ENCODE results near the gene MRTFA. TPM values are rescaled to one million over a fixed set of nuclear protein-coding genes. Genes with fewer than 3 reads are reported as not detected.
"Not testable (repeated sequence)": the region's sequence is repeated elsewhere in the genome, so short reads cannot be mapped to it uniquely, and the experiment has no call there.

Gene MRTFA
- total RNA-seq, 2 donors from 2014 or later = 71.8 to 129 TPM

DNA sequence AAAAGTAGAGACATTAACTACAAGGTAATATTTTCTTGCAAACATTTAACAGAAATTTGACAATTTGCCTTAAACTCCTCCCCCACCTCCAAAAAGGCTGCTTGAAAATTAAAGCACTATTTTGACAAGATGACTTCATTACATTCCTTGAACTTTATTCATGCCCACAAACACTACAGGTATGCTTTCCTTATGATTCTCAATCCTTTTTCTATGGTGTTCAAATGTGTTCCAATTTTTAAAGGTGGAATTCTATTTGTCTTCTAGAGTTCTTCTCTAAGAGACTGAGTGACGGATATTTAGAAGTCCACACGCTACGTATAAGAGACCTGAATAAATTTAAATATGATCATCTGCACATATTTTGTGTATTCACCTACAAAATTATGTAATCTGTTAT lies 69.4 kb downstream of the MRTFA start:
- no peak overlapping the region for H3K4me3 ChIP-seq
- no peak for ATAC-seq (ENCODE audit: insufficient number of reproducible peaks, low FRiP score, low read depth)
- H3K27ac ChIP-seq = no peak overlapping the region
- H3K27me3 ChIP-seq (replicated peaks; ENCODE audit: insufficient read depth) = no peaks in the 10 kb centered on the region
- TF ChIP-seq, protein P1, sequence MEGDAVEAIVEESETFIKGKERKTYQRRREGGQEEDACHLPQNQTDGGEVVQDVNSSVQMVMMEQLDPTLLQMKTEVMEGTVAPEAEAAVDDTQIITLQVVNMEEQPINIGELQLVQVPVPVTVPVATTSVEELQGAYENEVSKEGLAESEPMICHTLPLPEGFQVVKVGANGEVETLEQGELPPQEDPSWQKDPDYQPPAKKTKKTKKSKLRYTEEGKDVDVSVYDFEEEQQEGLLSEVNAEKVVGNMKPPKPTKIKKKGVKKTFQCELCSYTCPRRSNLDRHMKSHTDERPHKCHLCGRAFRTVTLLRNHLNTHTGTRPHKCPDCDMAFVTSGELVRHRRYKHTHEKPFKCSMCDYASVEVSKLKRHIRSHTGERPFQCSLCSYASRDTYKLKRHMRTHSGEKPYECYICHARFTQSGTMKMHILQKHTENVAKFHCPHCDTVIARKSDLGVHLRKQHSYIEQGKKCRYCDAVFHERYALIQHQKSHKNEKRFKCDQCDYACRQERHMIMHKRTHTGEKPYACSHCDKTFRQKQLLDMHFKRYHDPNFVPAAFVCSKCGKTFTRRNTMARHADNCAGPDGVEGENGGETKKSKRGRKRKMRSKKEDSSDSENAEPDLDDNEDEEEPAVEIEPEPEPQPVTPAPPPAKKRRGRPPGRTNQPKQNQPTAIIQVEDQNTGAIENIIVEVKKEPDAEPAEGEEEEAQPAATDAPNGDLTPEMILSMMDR (IDR thresholded peaks at IDR 0.05) = no peak
- H3K9me3 ChIP-seq = no peaks in the 10 kb centered on the region
- H3K4me1 ChIP-seq (ENCODE audit: control insufficient read depth in 1 of 2, low read depth in 2 of 2) = peaks cover 10 to 23% of the 10 kb centered on the region in 2 donors
- DNase-seq (ENCODE audit: low spot score) = no peak
- no peaks in the 10 kb centered on the region for H3K36me3 ChIP-seq

DNA sequence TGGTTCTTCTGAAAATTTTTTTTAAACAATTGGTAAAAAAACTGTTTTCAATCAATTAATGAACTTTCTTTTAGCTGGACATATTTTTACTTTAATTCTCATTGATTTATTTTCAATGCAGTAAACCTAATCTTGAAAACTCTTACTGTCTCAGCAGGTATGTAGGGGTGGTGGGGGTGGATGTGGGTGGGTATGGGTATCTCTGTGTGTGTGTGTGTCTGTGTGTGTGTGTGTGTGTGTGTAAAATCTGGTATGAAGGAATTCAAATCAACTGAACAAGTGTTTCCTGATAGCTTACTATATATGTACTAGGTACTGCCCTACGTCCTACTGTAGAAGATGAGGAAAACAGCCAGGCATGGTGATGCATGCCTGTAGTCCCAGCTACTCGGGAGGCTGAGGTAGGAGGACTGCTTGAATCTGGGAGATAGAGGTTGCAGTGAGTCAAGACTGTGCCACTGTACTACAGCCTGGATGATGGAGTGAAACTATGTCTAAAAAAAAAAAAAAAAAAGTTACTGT lies 75.5 kb downstream of the MRTFA start:
- Histone ChIP-seq H3K27me3 (replicated peaks; ENCODE audit: insufficient read depth) (no peaks in the 10 kb centered on the region), H3K4me3 (no peak overlapping the region), H3K4me1 (ENCODE audit: control insufficient read depth in 1 of 2, low read depth in 2 of 2) (peaks cover 0 to 9% of the 10 kb centered on the region in 2 donors), H3K36me3 (no peaks in the 10 kb centered on the region), H3K27ac (no peak overlapping the region), H3K9me3 (no peaks in the 10 kb centered on the region)
- ATAC-seq (ENCODE audit: insufficient number of reproducible peaks, low FRiP score, low read depth) (no peak), DNase-seq (ENCODE audit: low spot score) (no peak)
- TF ChIP-seq, protein P1 (IDR thresholded peaks at IDR 0.05) = no peak

DNA sequence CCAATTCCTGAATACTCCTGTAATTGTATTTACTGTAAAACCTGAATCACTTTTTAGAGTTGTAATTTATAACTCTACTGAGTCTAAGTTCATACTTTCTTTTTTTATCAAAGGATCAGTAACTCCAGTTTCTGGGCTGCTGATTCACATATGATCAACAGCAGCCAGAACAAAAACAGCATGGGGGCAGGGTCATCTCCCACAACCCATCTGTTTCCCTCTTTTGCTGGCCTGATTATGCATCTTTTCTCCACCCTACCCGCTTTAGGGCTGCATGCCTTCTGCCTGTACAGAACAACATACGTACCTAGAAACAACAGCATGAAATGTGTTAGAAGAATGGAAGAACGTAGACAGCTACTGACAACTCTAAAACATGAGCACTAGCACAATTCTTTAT lies 76.0 kb downstream of the MRTFA start:
- no peaks in the 10 kb centered on the region for H3K36me3 ChIP-seq
- TF ChIP-seq, protein P1 (IDR thresholded peaks at IDR 0.05) = no peak
- no peak overlapping the region for H3K4me3 ChIP-seq
- ATAC-seq (ENCODE audit: insufficient number of reproducible peaks, low FRiP score, low read depth) (no peak), DNase-seq (ENCODE audit: low spot score) (no peak)
- H3K27me3 ChIP-seq (replicated peaks; ENCODE audit: insufficient read depth) = no peaks in the 10 kb centered on the region
- H3K4me1 ChIP-seq (ENCODE audit: control insufficient read depth in 1 of 2, low read depth in 2 of 2) = peaks cover 0 to 9% of the 10 kb centered on the region in 2 donors
- H3K27ac ChIP-seq = no peak overlapping the region
- H3K9me3 ChIP-seq = no peaks in the 10 kb centered on the region

DNA sequence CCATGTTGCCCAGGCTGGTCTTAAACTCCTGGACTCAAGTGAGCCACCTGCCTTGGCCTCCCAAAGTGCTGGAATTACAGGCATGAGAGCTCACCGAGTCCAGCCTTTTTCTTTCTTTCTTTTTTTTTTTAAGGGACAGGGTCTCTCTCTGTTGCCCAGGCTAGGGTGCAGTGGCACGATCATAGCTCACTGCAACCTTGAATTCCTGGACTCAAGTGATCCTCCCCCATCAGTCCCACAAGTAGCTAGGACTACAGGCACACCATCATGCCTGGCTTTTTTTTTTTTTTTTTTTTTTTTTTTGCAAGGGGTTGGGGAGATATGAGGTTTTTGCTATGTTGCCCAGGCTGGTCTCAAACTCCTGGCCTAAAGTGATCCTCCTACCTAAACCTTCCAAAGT lies 78.5 kb downstream of the MRTFA start:
- Histone ChIP-seq H3K4me3 (no peak overlapping the region), H3K27ac (no peak overlapping the region), H3K4me1 (ENCODE audit: control insufficient read depth in 1 of 2, low read depth in 2 of 2) (peaks cover 0 to 9% of the 10 kb centered on the region in 2 donors), H3K9me3 (no peaks in the 10 kb centered on the region), H3K27me3 (replicated peaks; ENCODE audit: insufficient read depth) (no peaks in the 10 kb centered on the region), H3K36me3 (no peaks in the 10 kb centered on the region)
- no peak for DNase-seq (ENCODE audit: low spot score)
- TF ChIP-seq, protein P1 (IDR thresholded peaks at IDR 0.05) = no peak
- no peak for ATAC-seq (ENCODE audit: insufficient number of reproducible peaks, low FRiP score, low read depth)

DNA sequence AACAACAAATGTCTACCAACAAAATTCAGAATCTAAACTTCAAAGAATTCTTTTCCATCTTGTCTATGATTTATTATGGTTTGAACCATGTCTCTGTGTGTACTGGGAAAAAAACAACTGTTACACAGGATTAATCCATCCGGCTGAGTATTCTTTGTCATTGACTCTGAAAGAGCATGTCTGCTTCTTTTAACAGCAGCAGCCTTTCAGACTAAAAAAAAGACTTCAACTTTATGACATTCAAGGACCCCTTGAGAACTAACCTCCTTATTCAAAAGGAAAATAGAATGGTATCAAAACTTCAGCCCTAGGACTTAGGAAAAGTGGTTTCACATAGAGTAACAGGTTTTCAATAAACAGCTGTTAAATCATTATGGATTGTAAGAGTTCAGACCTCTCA lies 79.9 kb downstream of the MRTFA start:
- ATAC-seq (ENCODE audit: insufficient number of reproducible peaks, low FRiP score, low read depth) = no peak
- peaks cover 0 to 9% of the 10 kb centered on the region in 2 donors for H3K4me1 ChIP-seq (ENCODE audit: control insufficient read depth in 1 of 2, low read depth in 2 of 2)

DNA sequence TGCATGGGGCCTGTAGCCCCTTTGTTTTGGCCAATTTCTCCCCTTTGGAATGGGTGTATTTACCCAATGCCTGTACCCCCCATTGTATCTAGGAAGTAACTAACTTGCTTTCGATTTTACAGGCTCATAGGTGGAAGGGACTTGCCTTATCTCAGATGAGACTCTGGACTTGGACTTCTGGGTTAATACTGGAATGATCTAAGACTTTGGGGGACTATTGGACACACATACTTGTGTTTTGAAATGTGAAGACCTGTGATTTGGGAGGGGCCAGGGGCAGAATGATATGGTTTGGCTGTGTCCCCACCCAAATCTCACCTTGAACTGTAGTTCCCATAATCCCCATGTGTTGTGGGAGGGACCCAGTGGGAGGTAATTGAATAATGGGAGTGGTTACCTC lies 82.5 kb downstream of the MRTFA start:
- not testable (repeated sequence) for ATAC-seq (ENCODE audit: insufficient number of reproducible peaks, low FRiP score, low read depth); H3K36me3 ChIP-seq; DNase-seq (ENCODE audit: low spot score); H3K4me1 ChIP-seq (ENCODE audit: control insufficient read depth in 1 of 2, low read depth in 2 of 2); H3K9me3 ChIP-seq; H3K27me3 ChIP-seq (replicated peaks; ENCODE audit: insufficient read depth); H3K27ac ChIP-seq; H3K4me3 ChIP-seq

More for the DNA sequence above, 79.9 kb downstream of the MRTFA start:
- H3K4me3 ChIP-seq = no peak overlapping the region
- H3K9me3 ChIP-seq = no peaks in the 10 kb centered on the region
- TF ChIP-seq, protein P1 (IDR thresholded peaks at IDR 0.05) = no peak
- H3K36me3 ChIP-seq = no peaks in the 10 kb centered on the region
- H3K27ac ChIP-seq = no peak overlapping the region
- H3K27me3 ChIP-seq (replicated peaks; ENCODE audit: insufficient read depth) = no peaks in the 10 kb centered on the region
- DNase-seq (ENCODE audit: low spot score) = no peak

All from thoracic aorta (tissue), 2 donors.